ENCODE data around the gene ERAS. TPM values are rescaled to one million over a fixed set of nuclear protein-coding genes. Genes with fewer than 3 reads are reported as not detected.

Gene ERAS
- total RNA-seq, 1 donor from 2014 or later, result 0.31 TPM

DNA sequence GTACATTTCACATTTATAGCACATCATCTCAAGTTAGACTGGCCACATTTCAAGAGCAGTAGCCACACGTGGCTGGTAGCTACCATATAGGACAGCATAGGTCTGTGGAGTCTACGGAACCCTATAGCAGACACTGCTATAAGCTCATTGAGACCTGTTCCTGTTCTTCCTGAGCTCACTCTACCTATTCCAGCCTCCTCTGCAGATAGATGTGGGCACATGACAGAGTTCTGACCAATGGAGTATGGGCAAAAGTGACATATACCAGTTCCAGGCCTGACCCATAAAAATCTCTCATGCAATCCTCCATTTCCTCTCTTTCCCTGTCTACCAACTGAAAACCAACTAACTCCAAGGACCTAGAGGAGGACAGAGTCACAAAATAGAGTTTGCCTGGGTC, 28.0 kb upstream of the ERAS start:
- TF ChIP-seq, protein P1, sequence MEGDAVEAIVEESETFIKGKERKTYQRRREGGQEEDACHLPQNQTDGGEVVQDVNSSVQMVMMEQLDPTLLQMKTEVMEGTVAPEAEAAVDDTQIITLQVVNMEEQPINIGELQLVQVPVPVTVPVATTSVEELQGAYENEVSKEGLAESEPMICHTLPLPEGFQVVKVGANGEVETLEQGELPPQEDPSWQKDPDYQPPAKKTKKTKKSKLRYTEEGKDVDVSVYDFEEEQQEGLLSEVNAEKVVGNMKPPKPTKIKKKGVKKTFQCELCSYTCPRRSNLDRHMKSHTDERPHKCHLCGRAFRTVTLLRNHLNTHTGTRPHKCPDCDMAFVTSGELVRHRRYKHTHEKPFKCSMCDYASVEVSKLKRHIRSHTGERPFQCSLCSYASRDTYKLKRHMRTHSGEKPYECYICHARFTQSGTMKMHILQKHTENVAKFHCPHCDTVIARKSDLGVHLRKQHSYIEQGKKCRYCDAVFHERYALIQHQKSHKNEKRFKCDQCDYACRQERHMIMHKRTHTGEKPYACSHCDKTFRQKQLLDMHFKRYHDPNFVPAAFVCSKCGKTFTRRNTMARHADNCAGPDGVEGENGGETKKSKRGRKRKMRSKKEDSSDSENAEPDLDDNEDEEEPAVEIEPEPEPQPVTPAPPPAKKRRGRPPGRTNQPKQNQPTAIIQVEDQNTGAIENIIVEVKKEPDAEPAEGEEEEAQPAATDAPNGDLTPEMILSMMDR (IDR thresholded peaks at IDR 0.05; ENCODE audit: unreplicated experiment), result no peak
- Mint-ChIP-seq H3K36me3 (ENCODE audit: insufficient read depth) (no peaks in the 10 kb centered on the region), H3K9me3 (ENCODE audit: low read depth) (peaks cover 7% of the 10 kb centered on the region), H3K27ac (no peak overlapping the region), H3K4me1 (ENCODE audit: low read depth) (peaks cover 8% of the 10 kb centered on the region), H3K27me3 (no peaks in the 10 kb centered on the region), H3K4me3 (ENCODE audit: low read depth) (no peak overlapping the region)
- no peak for DNase-seq (ENCODE audit: low spot score, unreplicated experiment)

- Mint-ChIP-seq H3K9me3 (ENCODE audit: low read depth) (peaks cover 17% of the 10 kb centered on the region), H3K4me3 (ENCODE audit: low read depth) (peak overlapping the region; percentile 90)
Observed at GRCh38 chrX:48800574-48801279, 25.6 kb upstream of the ERAS start.

GRCh38 chrX:48801280-48802088, 24.8 kb upstream of the ERAS start, which contains the start of gene HDAC6:
TSS of gene HDAC6 (plus strand) at chrX:48802067. CDS start at chrX:48802693, 626 bp downstream.
- Mint-ChIP-seq H3K4me3 (ENCODE audit: low read depth) (peak within 1 kb of the TSS; percentile 90), H3K9me3 (ENCODE audit: low read depth) (peaks cover 14% of the 10 kb centered on the region), H3K27me3 (no peaks in the 10 kb centered on the region), H3K4me1 (ENCODE audit: low read depth) (peaks cover 5% of the 10 kb centered on the region), H3K36me3 (ENCODE audit: insufficient read depth) (peaks cover 11% of the 10 kb centered on the region), H3K27ac (peak within 1 kb of the TSS; percentile 99)
- peak; percentile 84 for DNase-seq (ENCODE audit: low spot score, unreplicated experiment)
- TF ChIP-seq, protein P1 (IDR thresholded peaks at IDR 0.05; ENCODE audit: unreplicated experiment), result no peak

More at GRCh38 chrX:48800574-48801279, 25.6 kb upstream of the ERAS start:
- peaks cover 5% of the 10 kb centered on the region for H3K4me1 Mint-ChIP-seq (ENCODE audit: low read depth)
- peaks cover 9% of the 10 kb centered on the region for H3K36me3 Mint-ChIP-seq (ENCODE audit: insufficient read depth)
- H3K27ac Mint-ChIP-seq, result peak overlapping the region; percentile 99
- DNase-seq (ENCODE audit: low spot score, unreplicated experiment), result no peak
- H3K27me3 Mint-ChIP-seq, result no peaks in the 10 kb centered on the region
- TF ChIP-seq, protein P1 (IDR thresholded peaks at IDR 0.05; ENCODE audit: unreplicated experiment), result no peak

DNA sequence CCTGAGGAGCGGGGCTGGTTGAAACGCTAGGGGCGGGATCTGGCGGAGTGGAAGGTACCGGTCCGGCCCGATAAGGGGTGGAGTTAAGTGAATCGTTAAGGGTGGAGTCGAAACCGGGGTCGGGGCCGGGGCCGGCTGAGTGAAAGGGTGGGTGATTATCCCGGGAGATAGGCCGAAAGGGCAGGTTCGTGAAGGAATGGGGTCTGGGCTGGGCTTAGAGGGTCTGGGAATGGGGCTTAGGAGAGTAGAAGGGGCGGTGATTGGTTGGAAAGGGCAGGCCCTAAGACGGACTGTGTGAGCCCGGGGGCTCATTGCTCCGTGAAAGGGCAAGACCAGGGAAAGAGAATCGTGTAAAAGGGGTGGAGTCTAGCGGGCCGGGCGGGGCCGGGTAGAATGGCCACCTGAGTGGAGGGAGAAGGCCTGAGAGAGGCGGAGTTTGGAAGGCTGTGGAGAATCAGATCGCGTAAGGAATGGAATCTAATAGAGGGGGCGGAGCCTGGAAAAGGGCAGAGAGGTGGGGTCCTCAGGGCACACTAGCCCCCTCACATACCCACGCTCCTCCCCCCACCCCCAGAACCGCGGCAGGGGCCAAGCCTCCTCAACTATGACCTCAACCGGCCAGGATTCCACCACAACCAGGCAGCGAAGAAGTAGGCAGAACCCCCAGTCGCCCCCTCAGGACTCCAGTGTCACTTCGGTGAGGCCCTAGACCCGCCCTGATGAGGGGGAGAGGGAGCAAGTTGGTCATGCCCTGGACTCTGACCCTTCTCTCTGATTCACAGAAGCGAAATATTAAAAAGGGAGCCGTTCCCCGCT, 24.0 kb upstream of the ERAS start:
- Mint-ChIP-seq H3K4me1 (ENCODE audit: low read depth) (peaks cover 5% of the 10 kb centered on the region), H3K9me3 (ENCODE audit: low read depth) (peaks cover 18% of the 10 kb centered on the region), H3K27me3 (no peaks in the 10 kb centered on the region), H3K36me3 (ENCODE audit: insufficient read depth) (peaks cover 13% of the 10 kb centered on the region), H3K27ac (peak overlapping the region; percentile 99), H3K4me3 (ENCODE audit: low read depth) (peak overlapping the region; percentile 90)
- DNase-seq (ENCODE audit: low spot score, unreplicated experiment), result peak; percentile 61
- TF ChIP-seq, protein P1 (IDR thresholded peaks at IDR 0.05; ENCODE audit: unreplicated experiment), result no peak

GRCh38 chrX:48802905-48803200, 23.5 kb upstream of the ERAS start:
- Mint-ChIP-seq H3K4me3 (ENCODE audit: low read depth) (peak overlapping the region; percentile 90), H3K4me1 (ENCODE audit: low read depth) (peaks cover 5% of the 10 kb centered on the region), H3K27me3 (no peaks in the 10 kb centered on the region), H3K9me3 (ENCODE audit: low read depth) (peaks cover 18% of the 10 kb centered on the region), H3K36me3 (ENCODE audit: insufficient read depth) (peaks cover 13% of the 10 kb centered on the region), H3K27ac (peak overlapping the region; percentile 99)
- TF ChIP-seq, protein P1 (IDR thresholded peaks at IDR 0.05; ENCODE audit: unreplicated experiment), result no peak
- DNase-seq (ENCODE audit: low spot score, unreplicated experiment), result no peak

Data from progenitor cell of endocrine pancreas (in vitro differentiated cells).